Glutamatergic neuron (in vitro differentiated cells): ENCODE results near the gene MRPS22. TPM values are rescaled to one million over a fixed set of nuclear protein-coding genes. Genes with fewer than 3 reads are reported as not detected.

Experiments used
- DNase-seq: peaks from one replicate; pipeline ENCODE4 v3.0.0; 2022
- H3K27ac Mint-ChIP-seq: one replicate; pipeline ENCODE4 v1.8.0; 2020; ENCODE audit warnings: mild to moderate bottlenecking, mixed read lengths, inconsistent platforms; ENCODE audit not compliant: unreplicated experiment
- H3K27me3 Mint-ChIP-seq: one replicate; pipeline ENCODE4 v1.8.0; 2020; ENCODE audit warnings: mild to moderate bottlenecking, moderate library complexity, mixed read lengths, inconsistent platforms; ENCODE audit not compliant: unreplicated experiment
- H3K36me3 Mint-ChIP-seq: one replicate; pipeline ENCODE4 v1.8.0; 2020; ENCODE audit warnings: mild to moderate bottlenecking, mixed read lengths, inconsistent platforms; ENCODE audit not compliant: unreplicated experiment
- H3K4me1 Mint-ChIP-seq: one replicate; pipeline ENCODE4 v1.8.0; 2020; ENCODE audit warnings: mild to moderate bottlenecking, low read depth, mixed read lengths, inconsistent platforms; ENCODE audit not compliant: unreplicated experiment
- H3K4me3 Mint-ChIP-seq: one replicate; pipeline ENCODE4 v1.8.0; 2020; ENCODE audit warnings: mild to moderate bottlenecking, mixed read lengths, inconsistent platforms; ENCODE audit not compliant: unreplicated experiment
- H3K9me3 Mint-ChIP-seq: one replicate; pipeline ENCODE4 v1.8.0; 2020; ENCODE audit warnings: mild to moderate bottlenecking, moderate library complexity, mixed read lengths, inconsistent platforms; ENCODE audit not compliant: unreplicated experiment
- CTCF ChIP-seq: fragments of 200-600 bp; sonication (generic); IDR thresholded peaks from one replicate; pipeline ENCODE4 v1.5.0; 2021; ENCODE audit not compliant: partially characterized antibody, unreplicated experiment
- total RNA-seq: library from RNA; stranded (reverse); fragmentation: NEBNext Ultra II Directional; extraction: Animal tissue kit (Norgen Biotek cat#: 25700); gene quantifications from one replicate; pipeline ENCODE4 v1.2.1, GENCODE V29; 2021; ENCODE audit not compliant: unreplicated experiment

The MRPS22 gene
- total RNA-seq, 1 donor from 2014 or later = 28.7 TPM

- Mint-ChIP-seq H3K36me3 (no peaks in the 10 kb centered on the region), H3K27me3 (peaks cover 6% of the 10 kb centered on the region), H3K27ac (no peak overlapping the region), H3K9me3 (peaks cover 3% of the 10 kb centered on the region), H3K4me3 (no peak overlapping the region), H3K4me1 (no peaks in the 10 kb centered on the region)
- no peak for TF ChIP-seq CTCF
- no peak for DNase-seq
Observed at GRCh38 chr3:139299261-139300132, 44.3 kb upstream of the MRPS22 start.

GRCh38 chr3:139300416-139300815 lies 43.4 kb upstream of the MRPS22 start:
- H3K4me3 Mint-ChIP-seq = no peak overlapping the region

GRCh38 chr3:139301183-139301582 lies 42.6 kb upstream of the MRPS22 start:
- Mint-ChIP-seq H3K27me3 (peaks cover 6% of the 10 kb centered on the region), H3K4me3 (no peak overlapping the region), H3K4me1 (no peaks in the 10 kb centered on the region), H3K27ac (no peak overlapping the region), H3K36me3 (no peaks in the 10 kb centered on the region), H3K9me3 (no peaks in the 10 kb centered on the region)
- no peak for TF ChIP-seq CTCF
- no peak for DNase-seq

More at GRCh38 chr3:139300416-139300815, 43.4 kb upstream of the MRPS22 start:
- no peak for TF ChIP-seq CTCF
- Mint-ChIP-seq H3K36me3 (no peaks in the 10 kb centered on the region), H3K9me3 (peaks cover 3% of the 10 kb centered on the region), H3K27ac (no peak overlapping the region), H3K4me1 (no peaks in the 10 kb centered on the region), H3K27me3 (peaks cover 6% of the 10 kb centered on the region)
- DNase-seq = no peak

- Mint-ChIP-seq H3K36me3 (no peaks in the 10 kb centered on the region), H3K4me3 (no peak overlapping the region), H3K27ac (no peak overlapping the region), H3K27me3 (peaks cover 5% of the 10 kb centered on the region), H3K9me3 (no peaks in the 10 kb centered on the region), H3K4me1 (no peaks in the 10 kb centered on the region)
- no peak for TF ChIP-seq CTCF
- no peak for DNase-seq
Observed at GRCh38 chr3:139301654-139302053, 42.2 kb upstream of the MRPS22 start.

- Mint-ChIP-seq H3K27ac (no peak overlapping the region), H3K4me3 (no peak overlapping the region), H3K27me3 (peaks cover 5% of the 10 kb centered on the region), H3K9me3 (no peaks in the 10 kb centered on the region), H3K36me3 (no peaks in the 10 kb centered on the region), H3K4me1 (no peaks in the 10 kb centered on the region)
- TF ChIP-seq CTCF = no peak
- DNase-seq = no peak
Observed at GRCh38 chr3:139302084-139302800, 41.6 kb upstream of the MRPS22 start.
